ENCODE results near the gene CPSF2. TPM values are rescaled to one million over a fixed set of nuclear protein-coding genes. Genes with fewer than 3 reads are reported as not detected.

CPSF2 gene
- total RNA-seq, 4 donors from 2014 or later: 24.3 to 48.7 (median 25.4) TPM

DNA sequence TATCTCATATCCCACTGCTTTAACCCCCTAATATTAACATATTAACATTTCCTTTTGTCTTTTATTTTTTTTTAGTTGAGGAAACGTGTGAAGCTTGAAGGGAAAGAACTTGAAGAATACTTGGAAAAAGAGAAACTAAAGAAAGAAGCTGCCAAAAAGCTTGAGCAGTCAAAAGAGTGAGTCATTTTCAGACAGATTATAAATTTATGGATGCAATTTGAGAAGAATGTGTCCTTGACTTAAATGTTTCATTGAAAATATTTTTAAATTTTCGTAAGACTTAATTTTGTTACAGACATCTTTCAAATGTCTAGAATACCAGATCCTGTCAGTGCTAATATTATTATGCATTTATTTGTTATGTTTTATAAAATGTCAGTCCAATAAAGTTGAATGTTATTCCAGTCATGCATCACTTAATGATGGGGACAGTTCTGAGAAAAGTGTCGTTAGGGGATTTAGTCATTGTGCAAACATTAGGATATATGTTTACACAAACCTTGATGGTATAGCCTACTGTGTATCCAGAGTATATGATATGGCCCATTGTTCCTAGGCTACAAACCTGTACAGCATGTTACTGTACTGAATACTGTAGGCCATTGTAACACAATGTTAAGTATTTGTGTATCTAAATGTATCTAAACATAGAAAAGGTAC lies 32.6 kb downstream of the CPSF2 start:
- H3K4me1 ChIP-seq: no peaks in the 10 kb centered on the region
- TF ChIP-seq POLR2A (IDR thresholded peaks at IDR 0.05): no peak
- TF ChIP-seq, protein P1, sequence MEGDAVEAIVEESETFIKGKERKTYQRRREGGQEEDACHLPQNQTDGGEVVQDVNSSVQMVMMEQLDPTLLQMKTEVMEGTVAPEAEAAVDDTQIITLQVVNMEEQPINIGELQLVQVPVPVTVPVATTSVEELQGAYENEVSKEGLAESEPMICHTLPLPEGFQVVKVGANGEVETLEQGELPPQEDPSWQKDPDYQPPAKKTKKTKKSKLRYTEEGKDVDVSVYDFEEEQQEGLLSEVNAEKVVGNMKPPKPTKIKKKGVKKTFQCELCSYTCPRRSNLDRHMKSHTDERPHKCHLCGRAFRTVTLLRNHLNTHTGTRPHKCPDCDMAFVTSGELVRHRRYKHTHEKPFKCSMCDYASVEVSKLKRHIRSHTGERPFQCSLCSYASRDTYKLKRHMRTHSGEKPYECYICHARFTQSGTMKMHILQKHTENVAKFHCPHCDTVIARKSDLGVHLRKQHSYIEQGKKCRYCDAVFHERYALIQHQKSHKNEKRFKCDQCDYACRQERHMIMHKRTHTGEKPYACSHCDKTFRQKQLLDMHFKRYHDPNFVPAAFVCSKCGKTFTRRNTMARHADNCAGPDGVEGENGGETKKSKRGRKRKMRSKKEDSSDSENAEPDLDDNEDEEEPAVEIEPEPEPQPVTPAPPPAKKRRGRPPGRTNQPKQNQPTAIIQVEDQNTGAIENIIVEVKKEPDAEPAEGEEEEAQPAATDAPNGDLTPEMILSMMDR (IDR thresholded peaks at IDR 0.05): no peak
- DNase-seq: no peak
- no peaks in the 10 kb centered on the region for H3K9me3 ChIP-seq
- H3K27ac ChIP-seq: no peak overlapping the region
- peaks cover 0 to 64% (median 0%) of the 10 kb centered on the region in 3 donors for H3K36me3 ChIP-seq
- H3K27me3 ChIP-seq: no peaks in the 10 kb centered on the region
- no peak overlapping the region for H3K4me3 ChIP-seq

DNA sequence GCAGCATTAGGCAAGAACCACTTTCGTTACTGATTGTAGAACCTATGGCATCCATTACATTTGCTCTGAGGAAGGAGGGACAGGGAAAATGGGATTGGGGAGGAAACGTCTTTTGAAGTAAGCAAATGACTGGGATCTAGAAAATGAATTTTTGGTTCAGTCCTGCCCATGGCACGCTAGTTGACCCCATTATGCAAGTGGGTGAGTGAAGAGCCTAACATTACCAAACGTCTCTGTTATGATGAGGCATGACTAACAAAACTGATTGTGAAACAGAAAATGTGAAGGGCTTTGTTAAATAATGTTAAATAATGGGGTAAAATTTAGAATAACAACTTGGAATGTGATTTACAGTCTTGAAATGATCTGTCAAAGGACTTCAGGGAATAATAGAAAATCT lies 38.9 kb downstream of the CPSF2 start:
- Histone ChIP-seq H3K27ac (no peak overlapping the region), H3K4me3 (no peak overlapping the region), H3K9me3 (no peaks in the 10 kb centered on the region), H3K36me3 (peaks cover 0 to 96% (median 4%) of the 10 kb centered on the region in 3 donors), H3K27me3 (no peaks in the 10 kb centered on the region), H3K4me1 (no peaks in the 10 kb centered on the region)
- TF ChIP-seq POLR2A (IDR thresholded peaks at IDR 0.05): no peak
- TF ChIP-seq, protein P1 (IDR thresholded peaks at IDR 0.05): no peak
- DNase-seq: no peak

DNA sequence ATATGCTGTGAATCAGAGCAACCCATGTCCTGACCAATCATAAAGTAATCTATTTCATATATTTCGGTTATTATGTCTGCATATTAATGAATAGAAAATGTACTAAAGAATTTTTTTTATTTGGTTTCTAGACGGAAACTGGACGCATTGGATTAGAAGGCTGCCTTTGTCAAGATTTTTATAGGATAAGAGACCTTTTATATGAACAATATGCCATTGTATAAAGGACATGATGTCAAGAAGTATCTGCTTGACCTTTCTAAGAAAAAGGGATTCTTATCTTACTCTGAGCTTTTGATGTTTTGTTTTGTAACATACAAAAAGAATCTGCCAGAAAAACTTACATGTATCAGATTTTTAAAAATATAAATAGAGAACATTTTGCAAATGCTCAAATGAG lies 39.8 kb downstream of the CPSF2 start:
- no peaks in the 10 kb centered on the region for H3K9me3 ChIP-seq
- H3K27me3 ChIP-seq: no peaks in the 10 kb centered on the region
- TF ChIP-seq, protein P1 (IDR thresholded peaks at IDR 0.05): no peak
- TF ChIP-seq POLR2A (IDR thresholded peaks at IDR 0.05): no peak
- H3K27ac ChIP-seq: no peak overlapping the region
- DNase-seq: no peak
- peaks cover 0 to 87% (median 4%) of the 10 kb centered on the region in 3 donors for H3K36me3 ChIP-seq
- no peaks in the 10 kb centered on the region for H3K4me1 ChIP-seq
- H3K4me3 ChIP-seq: no peak overlapping the region

DNA sequence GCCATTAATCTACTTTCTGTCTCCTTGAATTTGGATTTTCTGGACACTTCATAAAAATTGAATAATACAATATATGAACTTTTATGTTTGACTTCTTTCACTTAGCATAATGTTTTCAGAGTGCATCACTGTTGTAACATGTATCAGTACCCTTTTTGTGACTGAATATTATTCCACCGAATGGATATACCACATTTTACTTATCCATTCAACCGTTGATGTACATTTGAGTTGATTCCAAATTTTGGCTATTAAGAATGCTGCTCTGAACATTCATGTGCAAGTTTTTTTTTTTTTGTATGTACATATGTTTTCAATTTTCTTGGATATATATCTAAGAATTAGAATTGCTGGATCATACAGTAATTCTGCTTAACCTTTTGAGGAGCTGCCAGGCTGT lies 43.2 kb downstream of the CPSF2 start:
- Histone ChIP-seq H3K27me3 (no peaks in the 10 kb centered on the region), H3K4me3 (no peak overlapping the region), H3K9me3 (no peaks in the 10 kb centered on the region), H3K4me1 (no peaks in the 10 kb centered on the region), H3K27ac (no peak overlapping the region), H3K36me3 (peaks cover 0 to 53% (median 4%) of the 10 kb centered on the region in 3 donors)
- TF ChIP-seq POLR2A (IDR thresholded peaks at IDR 0.05): no peak
- DNase-seq: no peak

DNA sequence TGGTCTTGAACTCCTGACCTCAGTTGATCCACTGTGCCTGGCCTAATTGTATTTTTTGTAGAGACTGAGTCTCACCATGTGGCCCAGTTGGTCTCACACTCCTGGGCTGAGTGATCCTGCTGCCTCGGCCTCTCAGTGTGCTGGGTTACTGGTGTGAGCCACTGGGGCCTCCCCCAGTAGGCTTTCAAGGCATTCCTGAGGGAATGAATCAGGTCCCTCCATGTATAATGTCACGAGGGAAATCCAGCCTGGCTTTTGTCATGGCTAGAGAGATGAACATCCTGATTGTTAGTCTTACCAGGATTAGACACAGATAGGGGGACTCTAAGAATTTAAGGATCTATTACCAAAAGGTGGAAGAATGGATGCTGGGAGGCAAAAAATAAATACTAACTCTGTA lies 51.9 kb downstream of the CPSF2 start:
- Histone ChIP-seq H3K4me3 (no peak overlapping the region), H3K9me3 (no peaks in the 10 kb centered on the region), H3K4me1 (no peaks in the 10 kb centered on the region), H3K27me3 (no peaks in the 10 kb centered on the region), H3K27ac (no peak overlapping the region), H3K36me3 (no peaks in the 10 kb centered on the region)
- no peak for TF ChIP-seq POLR2A (IDR thresholded peaks at IDR 0.05)
- TF ChIP-seq, protein P1 (IDR thresholded peaks at IDR 0.05): no peak
- DNase-seq: no peak

DNA sequence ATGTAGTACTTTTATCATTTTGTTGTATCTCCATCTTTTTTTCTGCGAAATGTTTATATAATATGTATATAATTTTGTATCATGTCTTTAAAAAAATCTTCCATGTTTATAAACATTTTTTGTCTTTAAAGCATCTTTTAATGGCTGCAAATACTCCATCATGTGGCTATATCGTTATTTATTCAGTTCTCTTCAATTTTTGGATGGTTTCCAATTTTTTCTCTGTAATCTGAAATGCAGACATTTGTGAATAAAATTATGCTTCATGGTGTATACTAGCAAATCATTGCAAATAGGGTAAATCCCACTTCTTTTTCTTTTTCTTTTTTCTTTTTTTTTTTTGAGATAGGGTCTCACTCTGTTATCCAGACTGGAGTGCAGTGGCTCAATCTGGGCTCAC lies 54.0 kb downstream of the CPSF2 start:
- DNase-seq: no peak
- Histone ChIP-seq H3K4me3 (no peak overlapping the region), H3K4me1 (no peaks in the 10 kb centered on the region), H3K9me3 (no peaks in the 10 kb centered on the region), H3K27me3 (no peaks in the 10 kb centered on the region), H3K27ac (no peak overlapping the region), H3K36me3 (no peaks in the 10 kb centered on the region)
- TF ChIP-seq POLR2A (IDR thresholded peaks at IDR 0.05): no peak
- TF ChIP-seq, protein P1 (IDR thresholded peaks at IDR 0.05): no peak

Data from Peyer's patch (tissue), 4 donors.